WTC11 (cell line): Measurements from ENCODE around the gene PDC. TPM values are rescaled to one million over a fixed set of nuclear protein-coding genes. Genes with fewer than 3 reads are reported as not detected.

Source experiments
- ATAC-seq: fragments of 200-7000 bp; cut with Tn5 transposase; 2 replicates; pipeline ENCODE4 v1.10.0; 2021; ENCODE audit warnings: mild to moderate bottlenecking, moderate library complexity
- CTCF ChIA-PET: fragments of 300-600 bp; sonication (Branson Sonifier 250); formaldehyde crosslinking; loops from one replicate; lab custom pipeline; 2021; ENCODE audit warnings: antibody characterized with exemption; lab: Charles Lee
- POLR2A ChIA-PET: fragments of 350-600 bp; sonication (Branson Sonifier 250); formaldehyde crosslinking; loops from one replicate; lab custom pipeline; 2021; ENCODE audit warnings: antibody characterized with exemption; lab: Charles Lee
- DNase-seq: peaks from one replicate; pipeline ENCODE4 v3.0.0; 2021; ENCODE audit warnings: low spot score
- H3K27ac Mint-ChIP-seq: 2 replicates; pipeline ENCODE4 v1.8.0; 2021; ENCODE audit warnings: mixed read lengths
- H3K27me3 Mint-ChIP-seq: 2 replicates; pipeline ENCODE4 v1.8.0; 2021; ENCODE audit warnings: low read depth, mild to moderate bottlenecking, moderate library complexity, mixed read lengths
- H3K36me3 Mint-ChIP-seq: 2 replicates; pipeline ENCODE4 v1.8.0; 2021; ENCODE audit warnings: mixed read lengths
- H3K4me1 Mint-ChIP-seq: 2 replicates; pipeline ENCODE4 v1.8.0; 2022; ENCODE audit warnings: mixed read lengths
- H3K4me3 Mint-ChIP-seq: 2 replicates; pipeline ENCODE4 v1.8.0; 2021; ENCODE audit warnings: mild to moderate bottlenecking, moderate library complexity, mixed read lengths
- H3K9me3 Mint-ChIP-seq: 2 replicates; pipeline ENCODE4 v1.8.0; 2021; ENCODE audit warnings: mixed read lengths
- AFF4 ChIP-seq: sonication (generic); formaldehyde crosslinking; IDR thresholded peaks from 2 replicates; pipeline ENCODE4 v1.8.1; 2023; ENCODE audit warnings: mild to moderate bottlenecking, missing genetic modification reagents, borderline replicate concordance
- ATF3 ChIP-seq: sonication (generic); formaldehyde crosslinking; conservative IDR thresholded peaks from 2 replicates; pipeline ENCODE4 v1.8.1; 2022; ENCODE audit warnings: mild to moderate bottlenecking, missing genetic modification reagents
- ATF6 ChIP-seq: sonication (generic); formaldehyde crosslinking; IDR thresholded peaks from 2 replicates; pipeline ENCODE4 v1.8.1; 2023; ENCODE audit warnings: mild to moderate bottlenecking, missing genetic modification reagents
- CREM ChIP-seq: sonication (generic); formaldehyde crosslinking; IDR thresholded peaks from 2 replicates; pipeline ENCODE4 v1.8.1; 2022; ENCODE audit warnings: mild to moderate bottlenecking, missing genetic modification reagents, moderate library complexity
- CTCF ChIP-seq: fragments of 200-600 bp; IDR thresholded peaks from 2 replicates; pipeline ENCODE4 v1.8.0; 2022; ENCODE audit warnings: antibody characterized with exemption
- ESRRA ChIP-seq: sonication (generic); formaldehyde crosslinking; IDR thresholded peaks from 2 replicates; pipeline ENCODE4 v1.8.1; 2022; ENCODE audit warnings: mild to moderate bottlenecking, missing genetic modification reagents, borderline replicate concordance
- HMGA2 ChIP-seq: fragments of 250-450 bp; sonication (Bioruptor Pico); IDR thresholded peaks from 2 replicates; pipeline ENCODE4 v1.4.0; 2021; ENCODE audit warnings: mild to moderate bottlenecking, moderate library complexity
- NR1H2 ChIP-seq: sonication (generic); formaldehyde crosslinking; IDR thresholded peaks from 2 replicates; pipeline ENCODE4 v1.9.0; 2021; ENCODE audit warnings: mild to moderate bottlenecking, moderate library complexity, missing genetic modification reagents
- TCF7 ChIP-seq: sonication (generic); formaldehyde crosslinking; IDR thresholded peaks from 2 replicates; pipeline ENCODE4 v1.8.0; 2022; ENCODE audit warnings: mild to moderate bottlenecking, low read depth, missing genetic modification reagents, moderate library complexity
- TEAD4 ChIP-seq: sonication (generic); formaldehyde crosslinking; IDR thresholded peaks from 2 replicates; pipeline ENCODE4 v1.8.0; 2022; ENCODE audit warnings: mild to moderate bottlenecking, missing genetic modification reagents
- ZNF138 ChIP-seq: sonication (generic); formaldehyde crosslinking; conservative IDR thresholded peaks from 2 replicates; pipeline ENCODE4 v1.8.1; 2022; ENCODE audit warnings: mild to moderate bottlenecking, moderate library complexity, missing genetic modification reagents
- ZNF219 ChIP-seq: sonication (generic); formaldehyde crosslinking; IDR thresholded peaks from 2 replicates; pipeline ENCODE4 v1.8.0; 2023; ENCODE audit warnings: missing genetic modification reagents, mild to moderate bottlenecking, borderline replicate concordance
- ZNF416 ChIP-seq: fragments of 250-450 bp; sonication (Bioruptor Pico); IDR thresholded peaks from 2 replicates; pipeline ENCODE4 v1.9.0; 2021; ENCODE audit warnings: mild to moderate bottlenecking, inconsistent platforms
- total RNA-seq: library from RNA; stranded (reverse); gene quantifications from 3 replicates; pipeline ENCODE4 v1.2.3, GENCODE V29; 2021

Gene PDC
- total RNA-seq, 1 experiment from 2014 or later = not detected

GRCh38 chr1:186481303-186481888, 20.5 kb upstream of the PDC start (continued):
- no peak for TF ChIP-seq ATF3
- TF ChIP-seq ZNF138 (CRISPR knock-in tag) = no peak
- TF ChIP-seq ESRRA = no peak

GRCh38 chr1:186479162-186479561, 18.2 kb upstream of the PDC start:
- ChIA-PET CTCF (no interaction called here), POLR2A (interaction anchor here (0.7 kb wide), 1 partner anchor 177 kb away, joined by 3 read pairs; no protein-coding TSS in a partner anchor)
- Mint-ChIP-seq H3K27me3 (no peaks in the 10 kb centered on the region), H3K4me1 (no peaks in the 10 kb centered on the region), H3K4me3 (no peak overlapping the region), H3K27ac (no peak overlapping the region), H3K9me3 (no peaks in the 10 kb centered on the region), H3K36me3 (no peaks in the 10 kb centered on the region)
- ATAC-seq = no peak
- no peak for DNase-seq
- no peak for TF ChIP-seq TEAD4 (CRISPR knock-in tag)
- TF ChIP-seq ZNF416 (CRISPR knock-in tag) = no peak
- TF ChIP-seq ZNF219 (CRISPR knock-in tag) = no peak
- TF ChIP-seq TCF7 (CRISPR knock-in tag) = no peak
- TF ChIP-seq NR1H2 (CRISPR knock-in tag) = no peak
- TF ChIP-seq HMGA2 (CRISPR knock-in tag) = no peak

GRCh38 chr1:186476264-186477040, 15.5 kb upstream of the PDC start:
- H3K27ac Mint-ChIP-seq = no peak overlapping the region
- no peak for TF ChIP-seq CREM (CRISPR knock-in tag)
- no peak for TF ChIP-seq AFF4
- no peak for TF ChIP-seq CTCF
- no peak for TF ChIP-seq TCF7 (CRISPR knock-in tag)
- TF ChIP-seq ATF6 (CRISPR knock-in tag) = no peak
- no peaks in the 10 kb centered on the region for H3K36me3 Mint-ChIP-seq
- H3K4me1 Mint-ChIP-seq = no peaks in the 10 kb centered on the region
- no peak overlapping the region for H3K4me3 Mint-ChIP-seq
- ATAC-seq (no peak), DNase-seq (no peak)
- H3K27me3 Mint-ChIP-seq = no peaks in the 10 kb centered on the region
- POLR2A ChIA-PET = no interaction called here
- H3K9me3 Mint-ChIP-seq = no peaks in the 10 kb centered on the region
- CTCF ChIA-PET = no interaction called here
